A673 (cell line): ENCODE measurements around the gene NEK8.

Experiments
- CTCF ChIP-seq: fragments of 300-800, 200-600 bp; sonication (generic); conservative IDR thresholded peaks from 2 replicates; pipeline ENCODE4 v1.5.1; 2017; ENCODE audit warnings: low read depth, mild to moderate bottlenecking, antibody characterized with exemption, low read length, moderate library complexity, mixed read lengths
- EZH2 ChIP-seq: fragments of 200-600 bp; sonication (generic); IDR thresholded peaks from 2 replicates; pipeline ENCODE4 v1.6.1; 2017; ENCODE audit warnings: borderline replicate concordance, low read depth, mild to moderate bottlenecking, mixed read lengths, antibody characterized with exemption, low read length; ENCODE audit not compliant: poor library complexity, severe bottlenecking

DNA sequence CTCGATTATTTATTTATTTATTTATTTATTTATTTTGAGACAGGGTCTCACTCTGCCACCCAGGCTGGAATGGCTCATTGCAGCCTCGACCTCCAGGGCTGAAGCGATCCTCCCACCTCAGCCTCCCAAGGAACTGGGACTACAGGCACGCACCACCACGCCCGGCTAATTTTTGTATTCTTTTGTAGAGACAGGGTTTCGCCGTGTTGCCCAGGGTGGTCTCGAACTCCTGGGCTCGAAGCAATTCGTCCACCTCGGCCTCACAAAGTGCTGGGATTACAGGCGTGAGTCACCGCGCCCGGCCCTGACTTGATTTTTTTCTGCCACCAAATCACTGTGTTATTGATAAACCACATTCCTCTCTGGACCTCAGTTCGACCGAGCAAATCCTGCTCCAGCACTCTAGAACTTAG lies 9.6 kb upstream of the NEK8 start:
- TF ChIP-seq CTCF (no peak), EZH2 (no peak)
